Right atrium auricular region (tissue), 2 donors: ENCODE measurements around the gene BHLHE23. TPM values are rescaled to one million over a fixed set of nuclear protein-coding genes. Genes with fewer than 3 reads are reported as not detected.

Experiments
- DNase-seq: peaks from one replicate; pipeline ENCODE4 v3.0.0-alpha.2; 2019; ENCODE audit warnings: low spot score
- H3K27ac ChIP-seq, 2 donors: fragments of 200-600 bp; sonication (generic); 1 replicate in 1 of 2; 2 replicates in 1 of 2; pipeline ENCODE4 v1.5.1; 2016 to 2019
- H3K27me3 ChIP-seq, 2 donors: fragments of 200-600 bp; sonication (generic); one replicate each; pipeline versions ENCODE4 v1.5.1 to v1.6.0; 2017 to 2019
- H3K36me3 ChIP-seq: fragments of 200-600 bp; sonication (generic); one replicate; pipeline ENCODE4 v1.5.1; 2016
- H3K4me1 ChIP-seq, 2 donors: fragments of 200-600 bp; sonication (generic); one replicate each; pipeline versions ENCODE4 v1.5.1 to v1.6.0; 2017 to 2019
- H3K4me3 ChIP-seq, 2 donors: fragments of 200-600 bp; sonication (generic); 1 replicate in 1 of 2; 2 replicates in 1 of 2; pipeline ENCODE4 v1.5.1; 2017 to 2019; ENCODE audit warnings: mild to moderate bottlenecking in 1 of 2, moderate library complexity in 1 of 2
- H3K9me3 ChIP-seq, 2 donors: fragments of 200-600 bp; sonication (generic); one replicate each; pipeline ENCODE4 v1.5.1; 2019
- CTCF ChIP-seq, 2 donors: fragments of 200-600 bp; sonication (generic); IDR thresholded peaks; one replicate each; pipeline ENCODE4 v1.5.1; 2019; ENCODE audit warnings: antibody characterized with exemption in 2 of 2
- total RNA-seq, 2 donors: library from RNA; depleted of rRNA; stranded (reverse); fragments of >200 nt; gene quantifications; one replicate each; pipeline ENCODE4 v1.1.0, GENCODE V29; 2016

Gene BHLHE23
- total RNA-seq, 2 donors from 2014 or later: not detected

- H3K9me3 ChIP-seq: no peaks in the 10 kb centered on the region
- H3K36me3 ChIP-seq: no peaks in the 10 kb centered on the region
- no peaks in the 10 kb centered on the region for H3K27me3 ChIP-seq
- H3K4me3 ChIP-seq: no peak overlapping the region
- no peaks in the 10 kb centered on the region for H3K4me1 ChIP-seq
- H3K27ac ChIP-seq: no peak overlapping the region
- DNase-seq: no peak
- no peak for TF ChIP-seq CTCF (IDR thresholded peaks at IDR 0.05)
Observed at GRCh38 chr20:63049191-63049518, 42.4 kb upstream of the BHLHE23 start.

GRCh38 chr20:63048516-63049190, 41.9 kb upstream of the BHLHE23 start:
- no peaks in the 10 kb centered on the region for H3K36me3 ChIP-seq
- TF ChIP-seq CTCF (IDR thresholded peaks at IDR 0.05): no peak
- H3K27ac ChIP-seq: no peak overlapping the region
- DNase-seq: no peak
- H3K27me3 ChIP-seq: no peaks in the 10 kb centered on the region
- H3K4me3 ChIP-seq: no peak overlapping the region
- no peaks in the 10 kb centered on the region for H3K9me3 ChIP-seq
- no peaks in the 10 kb centered on the region for H3K4me1 ChIP-seq

GRCh38 chr20:63047946-63048345, 41.2 kb upstream of the BHLHE23 start:
- no peak overlapping the region for H3K4me3 ChIP-seq
- H3K4me1 ChIP-seq: no peaks in the 10 kb centered on the region
- no peaks in the 10 kb centered on the region for H3K27me3 ChIP-seq
- no peak overlapping the region for H3K27ac ChIP-seq
- DNase-seq: no peak
- TF ChIP-seq CTCF (IDR thresholded peaks at IDR 0.05): no peak
- H3K36me3 ChIP-seq: no peaks in the 10 kb centered on the region
- no peaks in the 10 kb centered on the region for H3K9me3 ChIP-seq

- DNase-seq: no peak
- H3K4me3 ChIP-seq: no peak overlapping the region
- no peak overlapping the region for H3K27ac ChIP-seq
- no peaks in the 10 kb centered on the region for H3K4me1 ChIP-seq
- H3K27me3 ChIP-seq: no peaks in the 10 kb centered on the region
- no peaks in the 10 kb centered on the region for H3K36me3 ChIP-seq
- no peaks in the 10 kb centered on the region for H3K9me3 ChIP-seq
- no peak for TF ChIP-seq CTCF (IDR thresholded peaks at IDR 0.05)
Observed at GRCh38 chr20:63047267-63047666, 40.5 kb upstream of the BHLHE23 start.

DNA sequence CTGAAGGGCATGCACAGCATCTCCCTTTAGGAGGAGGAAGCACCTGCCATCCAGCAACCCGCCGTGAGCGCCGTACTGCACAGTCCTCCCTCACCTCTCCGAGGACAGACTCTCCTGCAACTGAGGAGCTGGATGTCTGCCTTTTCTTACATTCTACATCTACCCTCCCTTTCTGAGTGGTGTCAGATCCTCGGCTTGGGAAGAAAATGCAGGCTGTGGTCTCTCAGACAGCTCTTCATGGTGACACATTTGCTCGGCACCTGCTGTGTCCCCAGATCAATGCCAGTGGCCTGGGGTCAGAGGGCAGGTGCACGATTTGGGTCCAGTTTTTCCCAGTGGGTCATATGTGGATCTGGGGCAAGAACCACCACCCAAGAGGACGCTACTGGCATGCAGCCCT, 40.1 kb upstream of the BHLHE23 start:
- DNase-seq: no peak
- no peak for TF ChIP-seq CTCF (IDR thresholded peaks at IDR 0.05)
- no peaks in the 10 kb centered on the region for H3K27me3 ChIP-seq

GRCh38 chr20:63045991-63046390, 39.2 kb upstream of the BHLHE23 start:
- DNase-seq: no peak
- Histone ChIP-seq H3K4me1 (no peaks in the 10 kb centered on the region), H3K9me3 (no peaks in the 10 kb centered on the region), H3K27me3 (no peaks in the 10 kb centered on the region), H3K27ac (no peak overlapping the region), H3K4me3 (no peak overlapping the region), H3K36me3 (no peaks in the 10 kb centered on the region)
- TF ChIP-seq CTCF (IDR thresholded peaks at IDR 0.05): no peak

More for the DNA sequence above, 40.1 kb upstream of the BHLHE23 start:
- no peaks in the 10 kb centered on the region for H3K4me1 ChIP-seq
- no peak overlapping the region for H3K4me3 ChIP-seq
- no peaks in the 10 kb centered on the region for H3K36me3 ChIP-seq
- no peaks in the 10 kb centered on the region for H3K9me3 ChIP-seq
- no peak overlapping the region for H3K27ac ChIP-seq
